Activated naive CD4-positive, alpha-beta T cell treated with anti-CD3 and anti-CD28 coated beads, Interleukin-2, amount 50 U/mL, for 72 hours (primary cell): ENCODE measurements around the gene DPH7. TPM values are rescaled to one million over a fixed set of nuclear protein-coding genes. Genes with fewer than 3 reads are reported as not detected.
A peak's percentile ranks its signal among the peaks of the same experiment; 100 is the strongest.
"Not testable (repeated sequence)": the region's sequence is repeated elsewhere in the genome, so short reads cannot be mapped to it uniquely, and the experiment has no call there.

ENCODE experiments used
- ATAC-seq, 2 donors: fragments of 150-1000 bp; cut with Tn5 transposase; 2 replicates each; pipeline ENCODE4 v1.10.0; 2021; ENCODE audit warnings: mild to moderate bottlenecking in 2 of 2, moderate library complexity in 2 of 2
- DNase-seq, 2 donors: peaks; one replicate each; pipeline ENCODE4 v3.0.0; 2021 to 2022; ENCODE audit warnings: low spot score in 2 of 2
- H3K27ac Mint-ChIP-seq, 2 donors: one replicate each; pipeline ENCODE4 v1.8.0; 2022; ENCODE audit warnings: mild to moderate bottlenecking in 2 of 2, mixed read lengths in 2 of 2
- H3K36me3 Mint-ChIP-seq, 2 donors: one replicate each; pipeline ENCODE4 v1.8.0; 2022; ENCODE audit warnings: mixed read lengths in 2 of 2
- H3K9me3 Mint-ChIP-seq, 2 donors: one replicate each; pipeline ENCODE4 v1.8.0; 2022; ENCODE audit warnings: mixed read lengths in 2 of 2
- total RNA-seq, 2 donors: library from RNA; stranded (reverse); gene quantifications; one replicate each; pipeline ENCODE4 v1.2.3, GENCODE V29; 2022

Gene DPH7
- 10 to 100 TPM; 30.1 to 64.7 TPM for total RNA-seq

DNA sequence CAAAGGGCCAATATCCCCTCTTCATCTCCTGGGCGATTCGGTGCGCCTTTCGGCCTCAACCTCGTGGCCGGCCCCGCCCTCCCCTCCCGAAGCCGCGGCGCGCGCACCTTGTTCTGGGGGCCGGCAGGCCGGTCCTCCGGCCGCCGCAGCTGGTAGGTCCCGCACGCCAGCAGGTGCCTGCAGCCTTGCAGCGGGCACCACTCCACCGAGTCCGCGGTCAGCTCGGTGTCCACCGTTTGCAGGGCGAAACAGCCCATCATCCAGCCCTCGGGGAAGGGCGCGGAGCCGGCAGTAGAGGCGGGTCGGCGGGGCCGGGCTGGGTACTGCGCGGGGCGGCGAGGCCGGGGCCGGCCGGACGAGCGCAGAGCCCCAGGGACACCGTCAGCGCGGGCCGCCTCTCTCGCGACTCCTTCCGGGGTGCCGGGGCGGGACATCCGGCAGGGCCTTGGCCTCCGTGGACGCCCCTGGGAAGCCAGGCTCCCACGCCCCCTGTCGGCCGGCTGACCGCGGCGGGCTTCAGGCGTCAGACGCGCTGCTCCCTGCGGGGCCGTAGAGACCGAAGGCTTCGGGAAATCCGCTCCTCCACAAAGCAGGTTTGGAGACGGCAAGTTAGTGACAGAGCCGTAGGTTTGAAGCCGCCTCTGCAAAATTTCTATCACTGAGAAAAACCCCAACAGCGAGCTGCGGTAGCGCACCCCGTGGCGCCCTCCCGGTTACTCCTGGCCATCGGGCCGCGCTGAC is at the start of gene DPH7:
Gene DPH7 (minus strand): TSS at position 408 of the 741 bp plus-strand sequence. CDS start 148 bp downstream, at position 260.
- peaks cover 6 to 9% of the 10 kb centered on the region in 2 donors for H3K36me3 Mint-ChIP-seq

DNA sequence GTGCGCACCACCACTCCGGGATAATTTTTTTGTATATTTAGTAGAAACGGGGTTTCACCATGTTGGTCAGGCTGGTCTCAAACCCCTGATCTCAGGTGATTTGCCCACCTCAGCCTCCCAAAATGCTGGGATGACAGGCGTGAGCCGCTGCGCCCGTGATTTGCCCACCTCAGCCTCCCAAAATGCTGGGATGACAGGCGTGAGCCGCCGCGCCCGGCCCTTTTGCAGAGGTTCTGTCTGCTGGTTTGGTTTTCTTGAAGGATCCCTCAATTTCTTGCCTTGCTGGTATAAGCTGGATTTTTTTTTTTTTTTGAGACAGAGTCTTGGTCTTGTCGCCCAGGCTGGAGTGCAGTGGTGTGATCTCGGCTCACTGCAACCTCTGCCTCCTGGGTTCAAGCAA is 48.7 kb upstream of the DPH7 start:
- not testable (repeated sequence) for H3K9me3 Mint-ChIP-seq, H3K27ac Mint-ChIP-seq, DNase-seq, ATAC-seq
- peaks cover 0 to 29% of the 10 kb centered on the region in 2 donors for H3K36me3 Mint-ChIP-seq

More for the DNA sequence above, at the start of gene DPH7:
- peak within 1 kb of the TSS; percentile 55 to 68 for H3K27ac Mint-ChIP-seq
- peak; percentile 93 to 99 for DNase-seq
- ATAC-seq, result peak; percentile 99
- no peaks in the 10 kb centered on the region for H3K9me3 Mint-ChIP-seq

DNA sequence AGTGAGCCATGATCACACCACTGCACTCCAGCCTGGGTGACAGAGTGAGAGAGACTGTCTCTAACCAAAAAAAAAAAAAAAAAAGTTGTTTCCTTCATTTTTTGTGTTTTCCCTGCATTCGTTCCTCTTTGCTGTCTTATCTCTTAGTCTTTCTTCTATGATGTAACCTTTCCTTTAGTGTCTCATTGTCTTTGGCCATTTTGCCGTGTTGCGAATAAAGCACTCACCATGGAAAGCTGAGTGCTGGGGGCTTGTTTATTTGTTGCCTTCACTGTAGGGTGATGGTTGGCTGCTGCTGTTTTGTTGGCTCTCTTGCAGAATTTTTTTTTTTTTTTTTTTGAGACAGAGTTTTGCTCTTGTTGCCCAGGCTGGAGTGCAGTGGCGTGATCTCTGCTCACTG is 47.7 kb upstream of the DPH7 start:
- Mint-ChIP-seq H3K27ac (no peak overlapping the region), H3K9me3 (no peaks in the 10 kb centered on the region), H3K36me3 (peaks cover 0 to 29% of the 10 kb centered on the region in 2 donors)
- no peak for ATAC-seq
- no peak for DNase-seq

- Mint-ChIP-seq H3K27ac (peak overlapping the region in 1 of 2 donors; percentile 77), H3K36me3 (peaks cover 19 to 30% of the 10 kb centered on the region in 2 donors)
- ATAC-seq, DNase-seq, H3K9me3 Mint-ChIP-seq: not testable (repeated sequence)
These were observed 43.5 kb upstream of the DPH7 start for GRCh38 chr9:137622211-137622610.

GRCh38 chr9:137621131-137621757 is 42.5 kb upstream of the DPH7 start:
- peaks cover 20 to 26% of the 10 kb centered on the region in 2 donors for H3K36me3 Mint-ChIP-seq
- no peaks in the 10 kb centered on the region for H3K9me3 Mint-ChIP-seq
- ATAC-seq (no peak), DNase-seq (no peak)
- no peak overlapping the region for H3K27ac Mint-ChIP-seq

- Mint-ChIP-seq H3K36me3 (peaks cover 20 to 24% of the 10 kb centered on the region in 2 donors), H3K9me3 (no peaks in the 10 kb centered on the region), H3K27ac (peak overlapping the region in 1 of 2 donors; percentile 37)
- ATAC-seq (no peak), DNase-seq (no peak)
These were observed 41.9 kb upstream of the DPH7 start for GRCh38 chr9:137620581-137620980.

GRCh38 chr9:137620048-137620405 is 41.3 kb upstream of the DPH7 start:
- Mint-ChIP-seq H3K27ac (peak overlapping the region; percentile 17 to 82), H3K36me3 (peaks cover 19 to 20% of the 10 kb centered on the region in 2 donors), H3K9me3 (no peaks in the 10 kb centered on the region)
- DNase-seq, result no peak
- ATAC-seq, result no peak

GRCh38 chr9:137619240-137620047 is 40.7 kb upstream of the DPH7 start:
- peaks cover 19 to 20% of the 10 kb centered on the region in 2 donors for H3K36me3 Mint-ChIP-seq
- H3K27ac Mint-ChIP-seq, result peak overlapping the region; percentile 82 to 90
- peak in 1 of 2 donors; percentile 30 for DNase-seq
- ATAC-seq, result peak; percentile 17 to 30
- H3K9me3 Mint-ChIP-seq, result no peaks in the 10 kb centered on the region

- H3K9me3 Mint-ChIP-seq, result no peaks in the 10 kb centered on the region
- H3K27ac Mint-ChIP-seq, result peak within 1 kb of the TSS; percentile 89 to 95
- peak; percentile 95 to 96 for DNase-seq
- peaks cover 13 to 20% of the 10 kb centered on the region in 2 donors for H3K36me3 Mint-ChIP-seq
- ATAC-seq, result peak; percentile 82 to 87
These were observed 39.7 kb upstream of the DPH7 start, which contains the start of gene EHMT1 for GRCh38 chr9:137618105-137619067. TSS of gene EHMT1 (plus strand) at chr9:137619005. CDS start at chr9:137619029, 24 bp downstream.

- no peaks in the 10 kb centered on the region for H3K9me3 Mint-ChIP-seq
- H3K27ac Mint-ChIP-seq, result no peak overlapping the region
- H3K36me3 Mint-ChIP-seq, result peaks cover 11 to 20% of the 10 kb centered on the region in 2 donors
- DNase-seq (no peak), ATAC-seq (no peak)
These were observed 36.7 kb upstream of the DPH7 start for GRCh38 chr9:137615387-137615871.

- DNase-seq (no peak), ATAC-seq (no peak)
- H3K36me3 Mint-ChIP-seq, result peaks cover 11 to 18% of the 10 kb centered on the region in 2 donors
- no peaks in the 10 kb centered on the region for H3K9me3 Mint-ChIP-seq
- H3K27ac Mint-ChIP-seq, result no peak overlapping the region
These were observed 36.1 kb upstream of the DPH7 start for GRCh38 chr9:137614631-137615386.

DNA sequence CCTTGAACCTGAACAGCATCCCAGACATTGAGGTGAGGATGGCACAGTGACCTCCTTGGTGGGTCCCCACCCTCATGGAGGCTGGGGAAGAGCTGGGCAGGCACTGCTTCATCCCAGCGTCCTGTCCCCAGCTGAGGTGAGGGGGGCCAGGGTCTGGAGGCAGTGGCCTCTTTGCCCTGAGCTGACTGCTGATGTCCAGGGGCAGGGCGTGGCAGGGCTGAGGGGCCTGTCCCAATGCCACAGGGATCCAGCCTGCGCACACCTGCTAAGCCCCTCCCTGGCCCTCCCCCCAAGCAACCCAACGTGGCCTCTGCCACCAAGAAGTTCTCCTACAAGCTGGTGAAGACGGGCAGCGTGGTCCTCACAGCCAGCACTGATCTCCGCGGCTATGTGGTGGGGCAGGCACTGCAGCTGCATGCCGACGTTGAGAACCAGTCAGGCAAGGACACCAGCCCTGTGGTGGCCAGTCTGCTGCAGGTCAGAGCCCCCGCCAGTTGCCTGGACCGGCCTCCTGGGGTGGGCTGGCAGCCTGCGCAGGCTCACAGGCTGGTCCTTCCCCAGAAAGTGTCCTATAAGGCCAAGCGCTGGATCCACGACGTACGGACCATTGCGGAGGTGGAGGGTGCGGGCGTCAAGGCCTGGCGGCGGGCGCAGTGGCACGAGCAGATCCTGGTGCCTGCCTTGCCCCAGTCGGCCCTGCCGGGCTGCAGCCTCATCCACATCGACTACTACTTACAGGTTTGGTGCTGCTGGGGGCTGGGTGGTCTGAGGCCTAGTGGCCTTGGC is 35.2 kb upstream of the DPH7 start:
- Mint-ChIP-seq H3K36me3 (peaks cover 6 to 12% of the 10 kb centered on the region in 2 donors), H3K9me3 (no peaks in the 10 kb centered on the region), H3K27ac (no peak overlapping the region)
- DNase-seq (no peak), ATAC-seq (no peak)

GRCh38 chr9:137613259-137613658 is 34.5 kb upstream of the DPH7 start:
- no peaks in the 10 kb centered on the region for H3K9me3 Mint-ChIP-seq
- no peak for DNase-seq
- ATAC-seq, result no peak
- H3K36me3 Mint-ChIP-seq, result peaks cover 6 to 12% of the 10 kb centered on the region in 2 donors
- peak overlapping the region in 1 of 2 donors; percentile 86 for H3K27ac Mint-ChIP-seq

DNA sequence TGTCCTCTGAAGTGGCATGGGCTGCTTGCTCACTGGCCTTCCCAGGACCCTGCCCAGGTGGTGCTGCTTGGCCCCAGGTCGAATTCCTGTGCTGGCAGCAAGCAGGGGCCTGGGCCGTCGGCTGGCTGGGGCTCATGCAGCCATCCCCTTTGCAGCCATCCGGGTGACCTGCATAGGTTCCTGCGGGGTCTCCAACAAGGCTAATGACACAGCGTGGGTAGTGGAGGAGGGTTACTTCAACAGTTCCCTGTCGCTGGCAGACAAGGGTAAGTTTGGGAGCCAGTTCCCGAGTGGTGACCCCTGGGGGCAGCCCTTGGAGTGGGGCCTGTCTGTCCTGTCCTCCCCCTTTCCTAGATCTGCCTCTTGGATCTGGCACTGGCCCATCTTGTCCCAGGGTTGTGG is 34.0 kb upstream of the DPH7 start:
- ATAC-seq (no peak), DNase-seq (no peak)
- H3K36me3 Mint-ChIP-seq, result peaks cover 6 to 7% of the 10 kb centered on the region in 2 donors
- peak overlapping the region in 1 of 2 donors; percentile 86 for H3K27ac Mint-ChIP-seq
- H3K9me3 Mint-ChIP-seq, result no peaks in the 10 kb centered on the region
